Caco-2 (cell line): ENCODE results near the gene ERBB2. TPM values are rescaled to one million over a fixed set of nuclear protein-coding genes. Genes with fewer than 3 reads are reported as not detected.

Source experiments
- BruUV-seq: library from RNA; stranded (reverse); fragments of 400-500 nt; replicated peaks from 2 replicates; lab custom pipeline; 2021; lab: Mats Ljungman, UMichigan
- CTCF ChIA-PET: fragments of 300-600 bp; sonication (Branson Sonifier 250); formaldehyde crosslinking; loops from one replicate; lab custom pipeline; 2022; ENCODE audit warnings: antibody characterized with exemption; lab: Charles Lee
- POLR2A ChIA-PET: fragments of 300-600 bp; sonication (Branson Sonifier 250); formaldehyde crosslinking; loops from one replicate; lab custom pipeline; 2022; ENCODE audit warnings: antibody characterized with exemption; lab: Charles Lee
- DNase-seq, 2 experiments: peaks; one replicate each; pipeline versions ENCODE4 v3.0.0 to v3.0.0-alpha.2; 2020 to 2022
- H3K27me3 ChIP-seq: replicated peaks from 2 replicates; pipeline ENCODE4 v1.6.0; 2011; ENCODE audit warnings: low read length; ENCODE audit not compliant: control insufficient read depth, insufficient read depth
- H3K36me3 ChIP-seq: 2 replicates; pipeline ENCODE4 v1.5.1; 2011; ENCODE audit warnings: low read length; ENCODE audit not compliant: control insufficient read depth, insufficient read depth
- H3K4me1 ChIP-seq: fragments of 250-450 bp; sonication (Bioruptor Pico); 2 replicates; pipeline ENCODE4 v1.5.1; 2020; ENCODE audit warnings: mild to moderate bottlenecking
- H3K4me3 ChIP-seq: 2 replicates; pipeline ENCODE4 v1.5.1; 2011; ENCODE audit warnings: low read depth, mild to moderate bottlenecking, control low read depth, low read length
- H3K9me3 ChIP-seq: fragments of 250-450 bp; sonication (Bioruptor Pico); 2 replicates; pipeline ENCODE4 v1.5.1; 2020; ENCODE audit warnings: mild to moderate bottlenecking, moderate library complexity
- H3K27ac Mint-ChIP-seq: one replicate; pipeline ENCODE4 v1.8.0; 2022; ENCODE audit warnings: mixed read lengths; ENCODE audit not compliant: unreplicated experiment
- H3K27me3 Mint-ChIP-seq: one replicate; pipeline ENCODE4 v1.8.0; 2022; ENCODE audit warnings: mixed read lengths; ENCODE audit not compliant: insufficient read depth, unreplicated experiment
- H3K36me3 Mint-ChIP-seq: one replicate; pipeline ENCODE4 v1.8.0; 2022; ENCODE audit warnings: mild to moderate bottlenecking, mixed read lengths; ENCODE audit not compliant: insufficient read depth, unreplicated experiment
- H3K4me1 Mint-ChIP-seq: one replicate; pipeline ENCODE4 v1.8.0; 2022; ENCODE audit warnings: low read depth, mixed read lengths; ENCODE audit not compliant: unreplicated experiment
- H3K4me3 Mint-ChIP-seq: one replicate; pipeline ENCODE4 v1.8.0; 2022; ENCODE audit warnings: mild to moderate bottlenecking, moderate library complexity, mixed read lengths; ENCODE audit not compliant: unreplicated experiment
- H3K9me3 Mint-ChIP-seq: one replicate; pipeline ENCODE4 v1.8.0; 2022; ENCODE audit warnings: mixed read lengths; ENCODE audit not compliant: unreplicated experiment
- CTCF ChIP-seq, 2 experiments: fragments of 200-600 bp in 1 of 2; IDR thresholded peaks; 1 replicate in 1 of 2; 2 replicates in 1 of 2; pipeline versions ENCODE4 v1.5.1 to v1.8.0; 2011 to 2022; ENCODE audit warnings: antibody characterized with exemption in 1 of 2, control low read depth in 1 of 2, inconsistent platforms in 1 of 2, low read depth in 1 of 2, low read length in 1 of 2, mild to moderate bottlenecking in 1 of 2, moderate library complexity in 1 of 2; ENCODE audit not compliant: insufficient read depth in 1 of 2, severe bottlenecking in 1 of 2, unreplicated experiment in 1 of 2
- intact Hi-C: fragments of 100-400 bp; cut with micrococcal nuclease; formaldehyde crosslinking; loops from one replicate; pipeline ENCODE4 v1.10.0; 2022; ENCODE audit not compliant: unreplicated experiment
- total RNA-seq: library from RNA; stranded (reverse); gene quantifications from 2 replicates; pipeline ENCODE4 v1.2.3, GENCODE V29; 2022

The ERBB2 gene
- total RNA-seq, 1 experiment from 2014 or later, result 121 TPM

DNA sequence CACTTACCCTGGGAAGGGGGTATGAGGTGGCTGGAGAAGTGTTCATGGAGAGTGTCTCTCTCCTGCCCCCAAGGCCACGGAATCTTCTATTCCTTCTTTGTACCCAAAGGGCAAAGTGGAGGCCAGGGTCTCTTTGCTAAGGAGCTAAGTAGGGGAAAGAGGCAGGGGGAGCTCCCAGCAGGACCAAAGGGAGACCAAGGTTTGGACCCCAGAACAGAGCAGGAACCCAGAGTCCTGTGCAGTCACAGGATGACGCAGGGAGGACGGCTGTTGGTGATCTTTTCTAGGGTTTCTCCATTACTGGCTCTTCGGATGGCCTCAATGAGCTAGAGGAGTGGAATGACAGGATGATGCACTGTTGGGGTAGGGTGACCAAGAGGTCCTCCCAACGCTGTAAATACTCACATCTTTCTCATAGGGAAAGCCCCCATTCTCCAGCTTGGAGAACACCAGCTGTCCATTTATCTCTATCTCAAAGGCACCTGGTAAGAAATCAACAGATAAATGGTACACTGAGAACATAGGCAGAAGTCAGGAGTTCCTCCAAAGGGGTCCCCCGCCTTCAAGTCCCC, 29.5 kb downstream of the ERBB2 start:
- BruUV-seq, result no TSS peak

GRCh38 chr17:39730095-39730921, 30.4 kb downstream of the ERBB2 start, which contains the start of gene MIEN1:
TSS of gene MIEN1 (minus strand) at chr17:39730532. CDS start at chr17:39730495, 37 bp downstream.
- H3K9me3 ChIP-seq, result no peaks in the 10 kb centered on the region
- DNase-seq, result peak; percentile 92 to 98
- TF ChIP-seq CTCF (IDR thresholded peaks at IDR 0.05; ENCODE audit: insufficient read depth in 1 of 2, low read depth in 1 of 2, low read length in 1 of 2, severe bottlenecking in 1 of 2, unreplicated experiment in 1 of 2), result peak; percentile 74 to 95
- peaks cover 66% of the 10 kb centered on the region for H3K36me3 Mint-ChIP-seq
- CTCF ChIA-PET, result interaction anchor here (0.6 to 3.2 kb wide), 21 partner anchors 8 to 183 kb away, joined by 3 to 29 read pairs (median 4); partner anchors contain the start of genes ERBB2 and PGAP3
- H3K27ac Mint-ChIP-seq, result peak within 1 kb of the TSS; percentile 91
- POLR2A ChIA-PET, result interaction anchor here (0.6 to 2.4 kb wide), 8 partner anchors 9 to 109 kb away, joined by 3 to 24 read pairs (median 11); partner anchors contain the start of genes ERBB2 and PGAP3
- H3K4me1 Mint-ChIP-seq, result no peaks in the 10 kb centered on the region
- peaks cover 11% of the 10 kb centered on the region for H3K4me1 ChIP-seq
- peaks cover 5% of the 10 kb centered on the region for H3K36me3 ChIP-seq
- BruUV-seq, result TSS peak; percentile 72
- intact Hi-C loops, result loop anchor here (1.0 to 2.0 kb wide), 3 partner anchors 9 to 42 kb away; partner anchors contain the start of gene PGAP3
- no peaks in the 10 kb centered on the region for H3K9me3 Mint-ChIP-seq
- no peaks in the 10 kb centered on the region for H3K27me3 Mint-ChIP-seq
- peak within 1 kb of the TSS; percentile 84 for H3K4me3 Mint-ChIP-seq
- no peaks in the 10 kb centered on the region for H3K27me3 ChIP-seq
- H3K4me3 ChIP-seq, result peak within 1 kb of the TSS; percentile 57

More for the DNA sequence above, 29.5 kb downstream of the ERBB2 start:
- Histone ChIP-seq H3K36me3 (peaks cover 5% of the 10 kb centered on the region), H3K9me3 (no peaks in the 10 kb centered on the region), H3K4me3 (peak overlapping the region; percentile 57), H3K27me3 (no peaks in the 10 kb centered on the region), H3K4me1 (peaks cover 10% of the 10 kb centered on the region)
- Mint-ChIP-seq H3K27me3 (no peaks in the 10 kb centered on the region), H3K36me3 (peaks cover 68% of the 10 kb centered on the region), H3K4me1 (no peaks in the 10 kb centered on the region), H3K4me3 (peak overlapping the region; percentile 84), H3K27ac (peak overlapping the region; percentile 91), H3K9me3 (no peaks in the 10 kb centered on the region)
- DNase-seq, result no peak
- POLR2A ChIA-PET, result interaction anchor here (0.6 to 2.4 kb wide), 9 partner anchors 10 to 108 kb away, joined by 3 to 24 read pairs (median 11); partner anchors contain the start of genes ERBB2 and PGAP3
- intact Hi-C loops, result no loop called here
- no peak for TF ChIP-seq CTCF (IDR thresholded peaks at IDR 0.05; ENCODE audit: insufficient read depth in 1 of 2, low read depth in 1 of 2, low read length in 1 of 2, severe bottlenecking in 1 of 2, unreplicated experiment in 1 of 2)
- CTCF ChIA-PET, result interaction anchor here (0.6 to 3.2 kb wide), 17 partner anchors 9 to 182 kb away, joined by 3 to 29 read pairs (median 5); partner anchors contain the start of genes ERBB2 and PGAP3

- H3K36me3 Mint-ChIP-seq, result peaks cover 54% of the 10 kb centered on the region
- peak overlapping the region; percentile 25 for H3K4me3 Mint-ChIP-seq
- no peak for TF ChIP-seq CTCF (IDR thresholded peaks at IDR 0.05; ENCODE audit: insufficient read depth in 1 of 2, low read depth in 1 of 2, low read length in 1 of 2, severe bottlenecking in 1 of 2, unreplicated experiment in 1 of 2)
These were observed 32.7 kb downstream of the ERBB2 start for GRCh38 chr17:39732586-39732985.

More at GRCh38 chr17:39732586-39732985, 32.7 kb downstream of the ERBB2 start:
- Mint-ChIP-seq H3K27ac (peak overlapping the region; percentile 46), H3K9me3 (no peaks in the 10 kb centered on the region), H3K27me3 (no peaks in the 10 kb centered on the region), H3K4me1 (peaks cover 15% of the 10 kb centered on the region)
- no TSS peak for BruUV-seq
- DNase-seq, result no peak
- no peaks in the 10 kb centered on the region for H3K36me3 ChIP-seq
- intact Hi-C loops, result no loop called here
- ChIA-PET CTCF (interaction anchor here (1.1 kb wide), 1 partner anchor 20 kb away, joined by 4 read pairs; no protein-coding TSS in a partner anchor), POLR2A (no interaction called here)
- no peaks in the 10 kb centered on the region for H3K27me3 ChIP-seq
- H3K9me3 ChIP-seq, result no peaks in the 10 kb centered on the region
- peaks cover 28% of the 10 kb centered on the region for H3K4me1 ChIP-seq
- no peak overlapping the region for H3K4me3 ChIP-seq
